ENCODE results near the gene SLC11A2. TPM values are rescaled to one million over a fixed set of nuclear protein-coding genes. Genes with fewer than 3 reads are reported as not detected.

SLC11A2 gene
- total and polyA plus RNA-seq, 9 of the 15 experiments (the other 6 are each of a cell fraction or from before 2014, with no cell fraction given): 21.1 to 54.0 (median 32.9) TPM

DNA sequence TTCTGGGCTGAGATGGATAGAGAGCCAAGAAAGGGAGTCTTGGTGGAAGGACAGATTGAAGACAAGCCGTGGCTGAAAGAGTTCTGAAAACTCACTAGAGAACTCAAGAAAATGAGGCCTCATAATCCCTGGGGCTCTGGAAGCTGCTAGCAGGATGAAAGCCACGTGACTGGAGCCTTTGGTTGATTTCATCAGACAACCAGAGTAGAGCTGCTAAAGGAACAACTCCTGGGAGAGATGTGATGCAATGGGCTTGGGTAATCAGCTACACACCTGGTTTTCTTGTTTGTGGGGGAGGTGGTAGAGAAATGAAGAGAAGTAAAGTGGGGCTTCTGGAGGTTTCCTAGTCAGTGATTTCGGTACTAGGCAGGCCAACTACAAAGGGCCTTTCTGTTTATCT, 43.8 kb upstream of the SLC11A2 start (continued):
- TF ChIP-seq, protein P1, sequence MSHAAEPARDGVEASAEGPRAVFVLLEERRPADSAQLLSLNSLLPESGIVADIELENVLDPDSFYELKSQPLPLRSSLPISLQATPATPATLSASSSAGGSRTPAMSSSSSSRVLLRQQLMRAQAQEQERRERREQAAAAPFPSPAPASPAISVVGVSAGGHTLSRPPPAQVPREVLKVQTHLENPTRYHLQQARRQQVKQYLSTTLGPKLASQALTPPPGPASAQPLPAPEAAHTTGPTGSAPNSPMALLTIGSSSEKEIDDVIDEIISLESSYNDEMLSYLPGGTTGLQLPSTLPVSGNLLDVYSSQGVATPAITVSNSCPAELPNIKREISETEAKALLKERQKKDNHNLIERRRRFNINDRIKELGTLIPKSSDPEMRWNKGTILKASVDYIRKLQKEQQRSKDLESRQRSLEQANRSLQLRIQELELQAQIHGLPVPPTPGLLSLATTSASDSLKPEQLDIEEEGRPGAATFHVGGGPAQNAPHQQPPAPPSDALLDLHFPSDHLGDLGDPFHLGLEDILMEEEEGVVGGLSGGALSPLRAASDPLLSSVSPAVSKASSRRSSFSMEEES (CRISPR knock-in tag; IDR thresholded peaks at IDR 0.05): peak; percentile 83
- TF ChIP-seq CCNT2 (IDR thresholded peaks at IDR 0.05; ENCODE audit: borderline replicate concordance, extremely low read depth, insufficient read length, low read depth, low read length) (no peak), LEF1 (IDR thresholded peaks at IDR 0.05) (peak; percentile 63; the same call in 1 of the 2 replicates), CBFA2T3 (IDR thresholded peaks at IDR 0.05) (peak; percentile 38), DMBX1 (CRISPR knock-in tag; IDR thresholded peaks at IDR 0.05; ENCODE audit: borderline replicate concordance) (peak; percentile 77), TCF3 (CRISPR knock-in tag; IDR thresholded peaks at IDR 0.05) (peak; percentile 40; the same call in 1 of the 2 replicates), ARID1B (IDR thresholded peaks at IDR 0.05) (peak; percentile 61; the same call in 1 of the 2 replicates), MYC (IDR thresholded peaks at IDR 0.05; ENCODE audit: low read depth, low read length) (peak; percentile 85), MYC (CRISPR knock-in tag; IDR thresholded peaks at IDR 0.05; ENCODE audit: borderline replicate concordance, low read depth) (no peak), EP400 (IDR thresholded peaks at IDR 0.05) (peak; percentile 72), TOE1 (IDR thresholded peaks at IDR 0.05; ENCODE audit: borderline replicate concordance) (peak; percentile 66; the same call in 1 of the 2 replicates), TOE1 (CRISPR knock-in tag; IDR thresholded peaks at IDR 0.05; ENCODE audit: borderline replicate concordance, low read depth) (no peak), JUND (IDR thresholded peaks at IDR 0.05; ENCODE audit: borderline replicate concordance, low read depth, low read length) (0 out of 2 replicates have a peak, but pooled peaks have one; percentile 27), JUND (tag; IDR thresholded peaks at IDR 0.05; ENCODE audit: borderline replicate concordance, low read depth, low read length) (no peak; the same call in 2 of the 3 replicates)
- TF ChIP-seq, protein P2, sequence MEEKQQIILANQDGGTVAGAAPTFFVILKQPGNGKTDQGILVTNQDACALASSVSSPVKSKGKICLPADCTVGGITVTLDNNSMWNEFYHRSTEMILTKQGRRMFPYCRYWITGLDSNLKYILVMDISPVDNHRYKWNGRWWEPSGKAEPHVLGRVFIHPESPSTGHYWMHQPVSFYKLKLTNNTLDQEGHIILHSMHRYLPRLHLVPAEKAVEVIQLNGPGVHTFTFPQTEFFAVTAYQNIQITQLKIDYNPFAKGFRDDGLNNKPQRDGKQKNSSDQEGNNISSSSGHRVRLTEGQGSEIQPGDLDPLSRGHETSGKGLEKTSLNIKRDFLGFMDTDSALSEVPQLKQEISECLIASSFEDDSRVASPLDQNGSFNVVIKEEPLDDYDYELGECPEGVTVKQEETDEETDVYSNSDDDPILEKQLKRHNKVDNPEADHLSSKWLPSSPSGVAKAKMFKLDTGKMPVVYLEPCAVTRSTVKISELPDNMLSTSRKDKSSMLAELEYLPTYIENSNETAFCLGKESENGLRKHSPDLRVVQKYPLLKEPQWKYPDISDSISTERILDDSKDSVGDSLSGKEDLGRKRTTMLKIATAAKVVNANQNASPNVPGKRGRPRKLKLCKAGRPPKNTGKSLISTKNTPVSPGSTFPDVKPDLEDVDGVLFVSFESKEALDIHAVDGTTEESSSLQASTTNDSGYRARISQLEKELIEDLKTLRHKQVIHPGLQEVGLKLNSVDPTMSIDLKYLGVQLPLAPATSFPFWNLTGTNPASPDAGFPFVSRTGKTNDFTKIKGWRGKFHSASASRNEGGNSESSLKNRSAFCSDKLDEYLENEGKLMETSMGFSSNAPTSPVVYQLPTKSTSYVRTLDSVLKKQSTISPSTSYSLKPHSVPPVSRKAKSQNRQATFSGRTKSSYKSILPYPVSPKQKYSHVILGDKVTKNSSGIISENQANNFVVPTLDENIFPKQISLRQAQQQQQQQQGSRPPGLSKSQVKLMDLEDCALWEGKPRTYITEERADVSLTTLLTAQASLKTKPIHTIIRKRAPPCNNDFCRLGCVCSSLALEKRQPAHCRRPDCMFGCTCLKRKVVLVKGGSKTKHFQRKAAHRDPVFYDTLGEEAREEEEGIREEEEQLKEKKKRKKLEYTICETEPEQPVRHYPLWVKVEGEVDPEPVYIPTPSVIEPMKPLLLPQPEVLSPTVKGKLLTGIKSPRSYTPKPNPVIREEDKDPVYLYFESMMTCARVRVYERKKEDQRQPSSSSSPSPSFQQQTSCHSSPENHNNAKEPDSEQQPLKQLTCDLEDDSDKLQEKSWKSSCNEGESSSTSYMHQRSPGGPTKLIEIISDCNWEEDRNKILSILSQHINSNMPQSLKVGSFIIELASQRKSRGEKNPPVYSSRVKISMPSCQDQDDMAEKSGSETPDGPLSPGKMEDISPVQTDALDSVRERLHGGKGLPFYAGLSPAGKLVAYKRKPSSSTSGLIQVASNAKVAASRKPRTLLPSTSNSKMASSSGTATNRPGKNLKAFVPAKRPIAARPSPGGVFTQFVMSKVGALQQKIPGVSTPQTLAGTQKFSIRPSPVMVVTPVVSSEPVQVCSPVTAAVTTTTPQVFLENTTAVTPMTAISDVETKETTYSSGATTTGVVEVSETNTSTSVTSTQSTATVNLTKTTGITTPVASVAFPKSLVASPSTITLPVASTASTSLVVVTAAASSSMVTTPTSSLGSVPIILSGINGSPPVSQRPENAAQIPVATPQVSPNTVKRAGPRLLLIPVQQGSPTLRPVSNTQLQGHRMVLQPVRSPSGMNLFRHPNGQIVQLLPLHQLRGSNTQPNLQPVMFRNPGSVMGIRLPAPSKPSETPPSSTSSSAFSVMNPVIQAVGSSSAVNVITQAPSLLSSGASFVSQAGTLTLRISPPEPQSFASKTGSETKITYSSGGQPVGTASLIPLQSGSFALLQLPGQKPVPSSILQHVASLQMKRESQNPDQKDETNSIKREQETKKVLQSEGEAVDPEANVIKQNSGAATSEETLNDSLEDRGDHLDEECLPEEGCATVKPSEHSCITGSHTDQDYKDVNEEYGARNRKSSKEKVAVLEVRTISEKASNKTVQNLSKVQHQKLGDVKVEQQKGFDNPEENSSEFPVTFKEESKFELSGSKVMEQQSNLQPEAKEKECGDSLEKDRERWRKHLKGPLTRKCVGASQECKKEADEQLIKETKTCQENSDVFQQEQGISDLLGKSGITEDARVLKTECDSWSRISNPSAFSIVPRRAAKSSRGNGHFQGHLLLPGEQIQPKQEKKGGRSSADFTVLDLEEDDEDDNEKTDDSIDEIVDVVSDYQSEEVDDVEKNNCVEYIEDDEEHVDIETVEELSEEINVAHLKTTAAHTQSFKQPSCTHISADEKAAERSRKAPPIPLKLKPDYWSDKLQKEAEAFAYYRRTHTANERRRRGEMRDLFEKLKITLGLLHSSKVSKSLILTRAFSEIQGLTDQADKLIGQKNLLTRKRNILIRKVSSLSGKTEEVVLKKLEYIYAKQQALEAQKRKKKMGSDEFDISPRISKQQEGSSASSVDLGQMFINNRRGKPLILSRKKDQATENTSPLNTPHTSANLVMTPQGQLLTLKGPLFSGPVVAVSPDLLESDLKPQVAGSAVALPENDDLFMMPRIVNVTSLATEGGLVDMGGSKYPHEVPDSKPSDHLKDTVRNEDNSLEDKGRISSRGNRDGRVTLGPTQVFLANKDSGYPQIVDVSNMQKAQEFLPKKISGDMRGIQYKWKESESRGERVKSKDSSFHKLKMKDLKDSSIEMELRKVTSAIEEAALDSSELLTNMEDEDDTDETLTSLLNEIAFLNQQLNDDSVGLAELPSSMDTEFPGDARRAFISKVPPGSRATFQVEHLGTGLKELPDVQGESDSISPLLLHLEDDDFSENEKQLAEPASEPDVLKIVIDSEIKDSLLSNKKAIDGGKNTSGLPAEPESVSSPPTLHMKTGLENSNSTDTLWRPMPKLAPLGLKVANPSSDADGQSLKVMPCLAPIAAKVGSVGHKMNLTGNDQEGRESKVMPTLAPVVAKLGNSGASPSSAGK (IDR thresholded peaks at IDR 0.05): peak; percentile 73
